IMR-90 (cell line): ENCODE measurements around the gene GDPD5.

ENCODE experiments used
- CTCF ChIP-seq: conservative IDR thresholded peaks from 2 replicates; pipeline ENCODE4 v1.5.1; 2012; ENCODE audit warnings: mild to moderate bottlenecking, low read depth, low read length, improper control_type of control experiment
- POLR2A ChIP-seq: IDR thresholded peaks from 2 replicates; pipeline ENCODE4 v1.6.1; 2012; ENCODE audit warnings: mild to moderate bottlenecking, low read depth, low read length
- RAD21 ChIP-seq: IDR thresholded peaks from 2 replicates; pipeline ENCODE4 v1.6.1; 2012; ENCODE audit warnings: low read length, improper control_type of control experiment
- USF2 ChIP-seq: fragments of 150-350 bp; IDR thresholded peaks from 2 replicates; pipeline ENCODE4 v1.6.1; 2017; ENCODE audit warnings: mild to moderate bottlenecking, antibody characterized with exemption, low read length, low read depth

- TF ChIP-seq CTCF (no peak), USF2 (no peak), POLR2A (no peak), RAD21 (no peak)
Measured at GRCh38 chr11:75426720-75427086, 99.0 kb downstream of the GDPD5 start.
